HEK293 (cell line): ENCODE measurements around the gene INTS15.
A peak's percentile ranks its signal among the peaks of the same experiment; 100 is the strongest.

Source experiments
- CTCF ChIA-PET: fragments of 350-600 bp; formaldehyde crosslinking; extraction: SDS; loops from one replicate; lab custom pipeline; 2021; ENCODE audit warnings: antibody characterized with exemption; lab: Yijun Ruan, JAX
- POLR2A ChIA-PET: fragments of 300-600 bp; formaldehyde crosslinking; extraction: SDS; loops from one replicate; lab custom pipeline; 2020; ENCODE audit warnings: antibody characterized with exemption, inconsistent platforms; lab: Yijun Ruan, JAX
- H3K27ac ChIP-seq: fragments of 200-500 bp; sonication (Bioruptor generic); 2 replicates; pipeline ENCODE4 v1.5.1; 2014; ENCODE audit warnings: low read depth, low read length, control low read depth, inconsistent platforms; ENCODE audit errors: extremely low read depth
- H3K36me3 ChIP-seq, 2 experiments: fragments of 200-500 bp in 1 of 2; sonication (Bioruptor generic) in 1 of 2; 1 replicate in 1 of 2; 2 replicates in 1 of 2; pipeline ENCODE4 v1.5.1; 2014 to 2017; ENCODE audit warnings: inconsistent platforms in 2 of 2, low read length in 2 of 2; ENCODE audit not compliant: control insufficient read depth in 2 of 2, insufficient read depth in 1 of 2
- H3K4me1 ChIP-seq: fragments of 200-500 bp; sonication (Bioruptor generic); 2 replicates; pipeline ENCODE4 v1.5.1; 2014; ENCODE audit warnings: mild to moderate bottlenecking, low read length, inconsistent platforms; ENCODE audit not compliant: control insufficient read depth, insufficient read depth
- H3K4me3 ChIP-seq: 2 replicates; pipeline ENCODE4 v1.5.1; 2011; ENCODE audit warnings: low read depth, mild to moderate bottlenecking, control low read depth, low read length, moderate library complexity
- H3K9me3 ChIP-seq: fragments of 200-500 bp; sonication (Bioruptor generic); 2 replicates; pipeline ENCODE4 v1.5.1; 2014; ENCODE audit warnings: low read depth, low read length, inconsistent platforms; ENCODE audit not compliant: control insufficient read depth, insufficient read depth
- ZNF248 ChIP-seq: fragments of 450-650 bp; formaldehyde crosslinking; IDR thresholded peaks from 2 replicates; pipeline ENCODE4 v1.5.1; 2017; ENCODE audit warnings: missing biosample characterization, missing genetic modification characterization
- ZNF335 ChIP-seq: fragments of 450-650 bp; formaldehyde crosslinking; conservative IDR thresholded peaks from 2 replicates; pipeline ENCODE4 v1.5.1; 2016; ENCODE audit warnings: missing biosample characterization, missing genetic modification characterization
- ZNF544 ChIP-seq: fragments of 450-650 bp; formaldehyde crosslinking; IDR thresholded peaks from 2 replicates; pipeline ENCODE4 v1.5.0; 2017; ENCODE audit warnings: missing biosample characterization, missing genetic modification characterization
- ZNF624 ChIP-seq: fragments of 450-650 bp; formaldehyde crosslinking; IDR thresholded peaks from 2 replicates; pipeline ENCODE4 v1.5.1; 2017; ENCODE audit warnings: missing biosample characterization, missing genetic modification characterization
- ZNF658 ChIP-seq: fragments of 450-650 bp; formaldehyde crosslinking; IDR thresholded peaks from 2 replicates; pipeline ENCODE4; 2016; ENCODE audit warnings: missing biosample characterization, missing genetic modification characterization
- ZNF707 ChIP-seq: fragments of 450-650 bp; formaldehyde crosslinking; IDR thresholded peaks from 2 replicates; pipeline ENCODE4 v1.5.1; 2016; ENCODE audit warnings: missing biosample characterization, missing genetic modification characterization
- ZSCAN30 ChIP-seq: fragments of 450-650 bp; IDR thresholded peaks from 2 replicates; pipeline ENCODE4 v1.5.1; 2018; ENCODE audit warnings: missing biosample characterization, mild to moderate bottlenecking, missing genetic modification characterization, moderate library complexity
- TF ChIP-seq, protein P1 (sequence below): fragments of 450-650 bp; formaldehyde crosslinking; conservative IDR thresholded peaks from 2 replicates; pipeline ENCODE4 v1.5.1; 2016; ENCODE audit warnings: low read depth, missing biosample characterization, missing genetic modification characterization
- TF ChIP-seq, protein P2 (sequence below): fragments of 450-650 bp; formaldehyde crosslinking; IDR thresholded peaks from 2 replicates; pipeline ENCODE4 v1.5.1; 2016; ENCODE audit warnings: missing biosample characterization, missing genetic modification characterization
- TF ChIP-seq, protein P3 (sequence below): fragments of 450-650 bp; formaldehyde crosslinking; IDR thresholded peaks from 2 replicates; pipeline ENCODE4 v1.5.1; 2016; ENCODE audit warnings: missing biosample characterization, missing genetic modification characterization
- TF ChIP-seq, protein P4 (sequence below): fragments of 450-650 bp; formaldehyde crosslinking; conservative IDR thresholded peaks from 2 replicates; pipeline ENCODE4 v1.5.1; 2016; ENCODE audit warnings: low read depth, missing biosample characterization, missing genetic modification characterization
- TF ChIP-seq, protein P5 (sequence below): fragments of 450-650 bp; formaldehyde crosslinking; IDR thresholded peaks from 2 replicates; pipeline ENCODE4 v1.5.1; 2016; ENCODE audit warnings: missing biosample characterization, missing genetic modification characterization

INTS15 gene

DNA sequence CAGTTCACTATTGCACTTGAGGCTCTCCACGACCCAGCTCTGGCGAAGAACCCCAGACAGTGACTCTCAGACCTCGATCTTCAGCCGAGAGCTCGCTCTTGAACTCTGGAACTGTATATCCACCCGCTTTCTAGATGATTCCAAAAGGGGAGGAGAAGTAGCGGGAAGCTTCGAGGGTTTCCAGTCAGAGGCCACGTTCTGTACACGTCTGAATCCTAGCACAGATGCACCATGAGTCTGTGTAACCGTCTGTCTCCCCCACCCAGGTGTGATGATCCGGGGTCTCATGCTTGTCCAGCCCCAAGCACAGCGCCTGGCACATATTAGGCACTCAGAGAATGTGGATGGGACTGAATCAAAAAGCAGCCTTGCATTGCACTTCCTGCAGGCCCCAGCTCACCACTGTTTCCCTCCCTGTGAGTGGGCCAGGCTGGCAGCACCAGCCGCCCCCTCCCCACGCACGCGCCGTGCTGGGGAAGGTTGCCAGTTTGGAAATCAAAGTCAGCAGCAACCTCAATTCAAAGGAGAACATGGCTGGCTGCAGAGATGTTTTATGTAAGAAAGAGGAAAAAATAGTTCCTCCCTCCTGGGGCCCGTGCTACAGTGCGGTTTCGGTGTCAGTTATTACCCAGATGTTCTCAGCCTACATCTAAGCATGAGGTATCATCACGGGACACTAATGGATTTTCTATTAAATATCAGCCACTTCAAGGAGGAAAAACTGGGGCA, 44.3 kb upstream of the INTS15 start:
- CTCF ChIA-PET = interaction anchor here (0.6 to 1.3 kb wide), 2 partner anchors 13 to 28 kb away, joined by 3 to 4 read pairs; no protein-coding TSS in a partner anchor
- no peak overlapping the region for H3K27ac ChIP-seq
- TF ChIP-seq ZNF544 (tag by site-specific recombination) (no peak), ZNF624 (no peak), ZSCAN30 (tag by site-specific recombination) (no peak), ZNF248 (no peak)
- TF ChIP-seq, protein P1, sequence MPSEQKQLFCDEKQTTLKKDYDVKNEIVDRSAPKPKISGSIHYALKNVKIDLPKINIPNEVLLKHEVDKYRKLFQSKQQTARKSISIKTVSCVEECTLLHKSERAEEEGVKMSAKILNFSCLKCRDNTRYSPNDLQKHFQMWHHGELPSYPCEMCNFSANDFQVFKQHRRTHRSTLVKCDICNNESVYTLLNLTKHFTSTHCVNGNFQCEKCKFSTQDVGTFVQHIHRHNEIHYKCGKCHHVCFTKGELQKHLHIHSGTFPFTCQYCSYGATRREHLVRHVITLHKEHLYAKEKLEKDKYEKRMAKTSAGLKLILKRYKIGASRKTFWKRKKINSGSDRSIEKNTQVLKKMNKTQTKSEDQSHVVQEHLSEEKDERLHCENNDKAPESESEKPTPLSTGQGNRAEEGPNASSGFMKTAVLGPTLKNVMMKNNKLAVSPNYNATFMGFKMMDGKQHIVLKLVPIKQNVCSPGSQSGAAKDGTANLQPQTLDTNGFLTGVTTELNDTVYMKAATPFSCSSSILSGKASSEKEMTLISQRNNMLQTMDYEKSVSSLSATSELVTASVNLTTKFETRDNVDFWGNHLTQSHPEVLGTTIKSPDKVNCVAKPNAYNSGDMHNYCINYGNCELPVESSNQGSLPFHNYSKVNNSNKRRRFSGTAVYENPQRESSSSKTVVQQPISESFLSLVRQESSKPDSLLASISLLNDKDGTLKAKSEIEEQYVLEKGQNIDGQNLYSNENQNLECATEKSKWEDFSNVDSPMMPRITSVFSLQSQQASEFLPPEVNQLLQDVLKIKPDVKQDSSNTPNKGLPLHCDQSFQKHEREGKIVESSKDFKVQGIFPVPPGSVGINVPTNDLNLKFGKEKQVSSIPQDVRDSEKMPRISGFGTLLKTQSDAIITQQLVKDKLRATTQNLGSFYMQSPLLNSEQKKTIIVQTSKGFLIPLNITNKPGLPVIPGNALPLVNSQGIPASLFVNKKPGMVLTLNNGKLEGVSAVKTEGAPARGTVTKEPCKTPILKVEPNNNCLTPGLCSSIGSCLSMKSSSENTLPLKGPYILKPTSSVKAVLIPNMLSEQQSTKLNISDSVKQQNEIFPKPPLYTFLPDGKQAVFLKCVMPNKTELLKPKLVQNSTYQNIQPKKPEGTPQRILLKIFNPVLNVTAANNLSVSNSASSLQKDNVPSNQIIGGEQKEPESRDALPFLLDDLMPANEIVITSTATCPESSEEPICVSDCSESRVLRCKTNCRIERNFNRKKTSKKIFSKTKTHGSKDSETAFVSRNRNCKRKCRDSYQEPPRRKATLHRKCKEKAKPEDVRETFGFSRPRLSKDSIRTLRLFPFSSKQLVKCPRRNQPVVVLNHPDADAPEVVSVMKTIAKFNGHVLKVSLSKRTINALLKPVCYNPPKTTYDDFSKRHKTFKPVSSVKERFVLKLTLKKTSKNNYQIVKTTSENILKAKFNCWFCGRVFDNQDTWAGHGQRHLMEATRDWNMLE (tag by site-specific recombination) = no peak
- TF ChIP-seq, protein P2, sequence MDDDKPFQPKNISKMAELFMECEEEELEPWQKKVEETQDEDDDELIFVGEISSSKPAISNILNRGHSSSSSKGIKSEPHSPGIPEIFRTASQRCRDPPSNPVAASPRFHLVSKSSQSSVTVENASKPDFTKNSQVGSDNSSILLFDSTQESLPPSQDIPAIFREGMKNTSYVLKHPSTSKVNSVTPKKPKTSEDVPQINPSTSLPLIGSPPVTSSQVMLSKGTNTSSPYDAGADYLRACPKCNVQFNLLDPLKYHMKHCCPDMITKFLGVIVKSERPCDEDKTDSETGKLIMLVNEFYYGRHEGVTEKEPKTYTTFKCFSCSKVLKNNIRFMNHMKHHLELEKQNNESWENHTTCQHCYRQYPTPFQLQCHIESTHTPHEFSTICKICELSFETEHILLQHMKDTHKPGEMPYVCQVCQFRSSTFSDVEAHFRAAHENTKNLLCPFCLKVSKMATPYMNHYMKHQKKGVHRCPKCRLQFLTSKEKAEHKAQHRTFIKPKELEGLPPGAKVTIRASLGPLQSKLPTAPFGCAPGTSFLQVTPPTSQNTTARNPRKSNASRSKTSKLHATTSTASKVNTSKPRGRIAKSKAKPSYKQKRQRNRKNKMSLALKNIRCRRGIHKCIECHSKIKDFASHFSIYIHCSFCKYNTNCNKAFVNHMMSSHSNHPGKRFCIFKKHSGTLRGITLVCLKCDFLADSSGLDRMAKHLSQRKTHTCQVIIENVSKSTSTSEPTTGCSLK (tag by site-specific recombination) = no peak
- no peaks in the 10 kb centered on the region for H3K4me1 ChIP-seq
- no peaks in the 10 kb centered on the region for H3K36me3 ChIP-seq
- no peak overlapping the region for H3K4me3 ChIP-seq
- no peaks in the 10 kb centered on the region for H3K9me3 ChIP-seq
- POLR2A ChIA-PET = interaction anchor here (0.7 kb wide), 1 partner anchor 22 kb away, joined by 7 read pairs; no protein-coding TSS in a partner anchor

DNA sequence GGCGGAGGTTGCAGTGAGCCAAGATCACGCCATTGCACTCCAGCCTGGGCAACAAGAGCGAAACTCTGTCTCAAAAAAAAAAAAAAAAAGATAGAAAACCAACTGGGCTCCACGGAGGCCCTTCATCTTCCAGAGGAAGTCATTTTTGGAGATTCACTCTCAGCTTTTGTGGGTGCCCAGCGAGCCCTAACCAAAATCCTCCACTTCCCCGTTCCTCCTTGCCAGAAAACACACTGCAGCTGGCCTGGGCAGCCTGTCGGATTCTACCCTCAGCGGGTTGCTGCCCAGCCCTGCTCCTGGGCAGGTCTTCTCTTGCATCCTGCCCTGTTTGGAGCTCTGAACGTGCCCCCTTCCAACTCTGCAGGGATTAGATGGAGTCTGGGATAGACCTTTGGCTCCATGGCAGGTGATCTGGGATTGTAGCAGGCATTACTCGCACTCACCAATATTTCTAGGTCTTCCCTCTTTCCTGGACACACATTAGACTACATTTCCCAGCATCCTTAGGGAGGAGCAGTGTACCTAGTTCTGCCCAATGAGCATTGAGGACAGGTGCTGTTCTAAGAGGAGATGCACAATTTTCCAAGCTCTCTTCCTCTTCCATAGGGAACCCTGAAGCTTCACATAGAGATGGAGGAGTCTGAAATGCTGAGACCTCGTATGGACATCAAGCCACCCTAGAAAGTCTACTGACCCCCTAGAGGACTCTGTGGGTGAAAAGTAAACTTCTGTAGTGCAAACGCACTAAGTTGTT, 43.1 kb upstream of the INTS15 start:
- Histone ChIP-seq H3K9me3 (no peaks in the 10 kb centered on the region), H3K27ac (no peak overlapping the region), H3K36me3 (no peaks in the 10 kb centered on the region), H3K4me1 (no peaks in the 10 kb centered on the region), H3K4me3 (no peak overlapping the region)
- ChIA-PET CTCF (interaction anchor here (0.6 to 1.1 kb wide), 2 partner anchors 12 to 44 kb away, joined by 3 to 6 read pairs; partner anchors contain the start of gene INTS15), POLR2A (interaction anchor here (0.7 to 1.0 kb wide), 3 partner anchors 23 to 234 kb away, joined by 3 to 7 read pairs (median 4); no protein-coding TSS in a partner anchor)
- TF ChIP-seq ZNF707 (tag by site-specific recombination) (no peak), ZNF658 (tag by site-specific recombination) (no peak), ZNF335 (peak; percentile 51)

DNA sequence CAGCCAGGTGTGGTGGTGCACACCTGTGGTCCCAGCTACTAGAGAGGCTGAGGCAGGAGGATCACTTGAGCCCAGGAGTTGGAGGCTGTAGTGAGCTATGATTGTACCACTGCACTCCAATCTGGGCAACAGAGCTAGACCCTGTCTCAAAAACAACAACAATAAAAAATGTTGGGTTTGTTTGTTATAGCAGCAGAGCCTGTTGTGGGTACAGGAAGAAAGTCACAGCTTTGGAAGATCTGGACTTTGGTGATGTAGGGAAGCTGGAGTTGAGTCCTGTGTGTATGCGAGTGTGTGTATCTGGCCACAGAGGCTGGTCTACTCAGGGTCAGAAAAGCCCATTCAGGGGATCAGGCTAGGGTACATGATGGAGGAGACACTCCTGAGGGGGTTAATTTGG, 42.4 kb upstream of the INTS15 start:
- no peaks in the 10 kb centered on the region for H3K4me1 ChIP-seq
- ChIA-PET POLR2A (interaction anchor here (1.0 kb wide), 1 partner anchor 42 kb away, joined by 3 read pairs; no protein-coding TSS in a partner anchor), CTCF (interaction anchor here (0.6 to 1.1 kb wide), 2 partner anchors 12 to 43 kb away, joined by 3 to 6 read pairs; partner anchors contain the start of gene INTS15)
- H3K27ac ChIP-seq = no peak overlapping the region
- H3K36me3 ChIP-seq = no peaks in the 10 kb centered on the region
- H3K4me3 ChIP-seq = no peak overlapping the region
- no peaks in the 10 kb centered on the region for H3K9me3 ChIP-seq
- TF ChIP-seq, protein P3, sequence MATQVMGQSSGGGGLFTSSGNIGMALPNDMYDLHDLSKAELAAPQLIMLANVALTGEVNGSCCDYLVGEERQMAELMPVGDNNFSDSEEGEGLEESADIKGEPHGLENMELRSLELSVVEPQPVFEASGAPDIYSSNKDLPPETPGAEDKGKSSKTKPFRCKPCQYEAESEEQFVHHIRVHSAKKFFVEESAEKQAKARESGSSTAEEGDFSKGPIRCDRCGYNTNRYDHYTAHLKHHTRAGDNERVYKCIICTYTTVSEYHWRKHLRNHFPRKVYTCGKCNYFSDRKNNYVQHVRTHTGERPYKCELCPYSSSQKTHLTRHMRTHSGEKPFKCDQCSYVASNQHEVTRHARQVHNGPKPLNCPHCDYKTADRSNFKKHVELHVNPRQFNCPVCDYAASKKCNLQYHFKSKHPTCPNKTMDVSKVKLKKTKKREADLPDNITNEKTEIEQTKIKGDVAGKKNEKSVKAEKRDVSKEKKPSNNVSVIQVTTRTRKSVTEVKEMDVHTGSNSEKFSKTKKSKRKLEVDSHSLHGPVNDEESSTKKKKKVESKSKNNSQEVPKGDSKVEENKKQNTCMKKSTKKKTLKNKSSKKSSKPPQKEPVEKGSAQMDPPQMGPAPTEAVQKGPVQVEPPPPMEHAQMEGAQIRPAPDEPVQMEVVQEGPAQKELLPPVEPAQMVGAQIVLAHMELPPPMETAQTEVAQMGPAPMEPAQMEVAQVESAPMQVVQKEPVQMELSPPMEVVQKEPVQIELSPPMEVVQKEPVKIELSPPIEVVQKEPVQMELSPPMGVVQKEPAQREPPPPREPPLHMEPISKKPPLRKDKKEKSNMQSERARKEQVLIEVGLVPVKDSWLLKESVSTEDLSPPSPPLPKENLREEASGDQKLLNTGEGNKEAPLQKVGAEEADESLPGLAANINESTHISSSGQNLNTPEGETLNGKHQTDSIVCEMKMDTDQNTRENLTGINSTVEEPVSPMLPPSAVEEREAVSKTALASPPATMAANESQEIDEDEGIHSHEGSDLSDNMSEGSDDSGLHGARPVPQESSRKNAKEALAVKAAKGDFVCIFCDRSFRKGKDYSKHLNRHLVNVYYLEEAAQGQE = no peak
- TF ChIP-seq, protein P4, sequence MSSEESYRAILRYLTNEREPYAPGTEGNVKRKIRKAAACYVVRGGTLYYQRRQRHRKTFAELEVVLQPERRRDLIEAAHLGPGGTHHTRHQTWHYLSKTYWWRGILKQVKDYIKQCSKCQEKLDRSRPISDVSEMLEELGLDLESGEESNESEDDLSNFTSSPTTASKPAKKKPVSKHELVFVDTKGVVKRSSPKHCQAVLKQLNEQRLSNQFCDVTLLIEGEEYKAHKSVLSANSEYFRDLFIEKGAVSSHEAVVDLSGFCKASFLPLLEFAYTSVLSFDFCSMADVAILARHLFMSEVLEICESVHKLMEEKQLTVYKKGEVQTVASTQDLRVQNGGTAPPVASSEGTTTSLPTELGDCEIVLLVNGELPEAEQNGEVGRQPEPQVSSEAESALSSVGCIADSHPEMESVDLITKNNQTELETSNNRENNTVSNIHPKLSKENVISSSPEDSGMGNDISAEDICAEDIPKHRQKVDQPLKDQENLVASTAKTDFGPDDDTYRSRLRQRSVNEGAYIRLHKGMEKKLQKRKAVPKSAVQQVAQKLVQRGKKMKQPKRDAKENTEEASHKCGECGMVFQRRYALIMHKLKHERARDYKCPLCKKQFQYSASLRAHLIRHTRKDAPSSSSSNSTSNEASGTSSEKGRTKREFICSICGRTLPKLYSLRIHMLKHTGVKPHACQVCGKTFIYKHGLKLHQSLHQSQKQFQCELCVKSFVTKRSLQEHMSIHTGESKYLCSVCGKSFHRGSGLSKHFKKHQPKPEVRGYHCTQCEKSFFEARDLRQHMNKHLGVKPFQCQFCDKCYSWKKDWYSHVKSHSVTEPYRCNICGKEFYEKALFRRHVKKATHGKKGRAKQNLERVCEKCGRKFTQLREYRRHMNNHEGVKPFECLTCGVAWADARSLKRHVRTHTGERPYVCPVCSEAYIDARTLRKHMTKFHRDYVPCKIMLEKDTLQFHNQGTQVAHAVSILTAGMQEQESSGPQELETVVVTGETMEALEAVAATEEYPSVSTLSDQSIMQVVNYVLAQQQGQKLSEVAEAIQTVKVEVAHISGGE (tag by site-specific recombination) = no peak
- TF ChIP-seq, protein P5, sequence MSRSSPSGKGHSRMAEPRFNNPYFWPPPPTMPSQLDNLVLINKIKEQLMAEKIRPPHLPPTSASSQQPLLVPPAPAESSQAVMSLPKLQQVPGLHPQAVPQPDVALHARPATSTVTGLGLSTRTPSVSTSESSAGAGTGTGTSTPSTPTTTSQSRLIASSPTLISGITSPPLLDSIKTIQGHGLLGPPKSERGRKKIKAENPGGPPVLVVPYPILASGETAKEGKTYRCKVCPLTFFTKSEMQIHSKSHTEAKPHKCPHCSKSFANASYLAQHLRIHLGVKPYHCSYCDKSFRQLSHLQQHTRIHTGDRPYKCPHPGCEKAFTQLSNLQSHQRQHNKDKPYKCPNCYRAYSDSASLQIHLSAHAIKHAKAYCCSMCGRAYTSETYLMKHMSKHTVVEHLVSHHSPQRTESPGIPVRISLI (tag by site-specific recombination) = no peak
